Measurements from ENCODE around the gene SNRPE.

- no peak for TF ChIP-seq CTCF (IDR thresholded peaks at IDR 0.05)
- no peak for TF ChIP-seq EP300 (IDR thresholded peaks at IDR 0.05)
Measured at GRCh38 chr1:203873094-203873493, 11.7 kb downstream of the SNRPE start.

Measured in stomach (tissue), 4 donors.